ENCODE data around the gene ZFP37. TPM values are rescaled to one million over a fixed set of nuclear protein-coding genes. Genes with fewer than 3 reads are reported as not detected.
"Not testable (repeated sequence)": the region's sequence is repeated elsewhere in the genome, so short reads cannot be mapped to it uniquely, and the experiment has no call there.

Gene ZFP37
- polyA plus RNA-seq, 1 experiment, result 1.7 TPM

- H3K27me3 ChIP-seq (ENCODE audit: control insufficient read depth, insufficient read depth, low read length), result peaks cover 17% of the 10 kb centered on the region
- H3K9me3 ChIP-seq (ENCODE audit: control insufficient read depth, insufficient read depth, low read length), result peaks cover 36% of the 10 kb centered on the region
- H3K27ac ChIP-seq (ENCODE audit: low read depth, low read length); CTCF ChIA-PET; DNase-seq (ENCODE audit: low read depth, low spot score); POLR2A ChIA-PET: not testable (repeated sequence)
- 0 out of 2 replicates have a peak overlapping the region, but pooled peaks have one; percentile 12 for H3K4me3 ChIP-seq (ENCODE audit: low read depth, low read length)
Measured at GRCh38 chr9:113059581-113060284, 3.2 kb upstream of the ZFP37 start.

- DNase-seq (ENCODE audit: low read depth, low spot score), result no peak
- Histone ChIP-seq H3K9me3 (ENCODE audit: control insufficient read depth, insufficient read depth, low read length) (peaks cover 39% of the 10 kb centered on the region), H3K27ac (ENCODE audit: low read depth, low read length) (no peak overlapping the region), H3K4me3 (ENCODE audit: low read depth, low read length) (peak overlapping the region; percentile 91), H3K27me3 (ENCODE audit: control insufficient read depth, insufficient read depth, low read length) (peaks cover 10% of the 10 kb centered on the region)
- ChIA-PET POLR2A (no interaction called here), CTCF (no interaction called here)
- no peak for TF ChIP-seq CTCF (IDR thresholded peaks at IDR 0.05; ENCODE audit: low read depth, low read length)
Measured at GRCh38 chr9:113057193-113057592, 669 bp upstream of the ZFP37 start.

DNA sequence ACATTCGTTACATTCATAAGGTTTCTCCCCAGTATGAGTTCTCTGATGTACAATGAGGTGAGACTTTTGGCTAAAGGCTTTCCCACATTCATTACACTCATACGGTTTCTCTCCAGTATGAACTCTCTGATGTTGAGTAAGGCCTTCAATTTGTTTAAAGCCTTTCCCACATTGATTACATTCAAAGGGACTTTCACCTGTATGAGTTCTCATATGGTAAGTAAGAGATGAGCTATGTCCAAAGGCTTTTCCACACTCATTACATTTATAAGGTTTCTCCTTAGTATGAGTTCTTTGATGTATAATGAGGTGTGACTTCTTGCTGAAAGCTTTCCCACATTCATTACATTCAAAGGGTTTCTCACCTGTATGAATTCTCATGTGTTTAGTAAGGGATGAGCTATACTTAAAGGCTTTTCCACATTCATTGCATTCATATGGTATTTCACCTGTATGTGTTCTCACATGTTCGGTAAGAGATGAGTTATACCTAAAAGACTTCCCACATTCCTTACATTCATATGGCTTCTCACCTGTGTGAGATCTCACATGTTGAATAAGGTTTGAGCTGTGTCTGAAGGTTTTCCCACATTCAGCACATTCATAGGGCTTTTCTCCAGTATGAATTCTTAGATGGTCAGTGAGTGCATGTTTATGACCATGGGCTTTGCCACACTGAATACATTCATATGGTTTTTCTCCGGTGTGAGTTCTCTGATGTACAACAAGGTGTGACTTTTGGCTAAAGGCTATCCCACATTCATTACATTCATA is 13.5 kb downstream of the ZFP37 start:
- H3K27ac ChIP-seq (ENCODE audit: low read depth, low read length), result no peak overlapping the region
- H3K27me3 ChIP-seq (ENCODE audit: control insufficient read depth, insufficient read depth, low read length), result no peaks in the 10 kb centered on the region
- DNase-seq (ENCODE audit: low read depth, low spot score), result no peak
- ChIA-PET POLR2A (no interaction called here), CTCF (no interaction called here)
- H3K4me3 ChIP-seq (ENCODE audit: low read depth, low read length), result no peak overlapping the region
- peaks cover 24% of the 10 kb centered on the region for H3K9me3 ChIP-seq (ENCODE audit: control insufficient read depth, insufficient read depth, low read length)
- TF ChIP-seq CTCF (IDR thresholded peaks at IDR 0.05; ENCODE audit: low read depth, low read length), result no peak

DNA sequence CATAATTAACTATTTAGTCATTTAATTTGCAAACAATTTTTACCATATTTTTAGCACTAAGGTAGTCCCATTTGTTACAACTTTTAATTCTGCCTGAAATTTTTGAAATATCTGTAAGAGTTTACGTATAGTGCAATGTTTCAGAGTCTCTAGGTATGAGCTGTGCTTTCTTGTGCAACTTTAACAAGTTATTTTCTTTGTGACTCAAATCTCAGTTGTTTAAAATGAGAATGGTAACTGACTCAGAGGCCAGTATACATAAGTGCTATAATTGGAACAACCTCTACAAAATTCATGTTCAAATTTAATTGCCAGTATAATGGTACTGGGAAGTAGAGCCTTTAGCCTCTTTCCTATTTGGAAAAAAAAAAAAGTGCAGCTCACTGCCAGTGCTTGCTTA is 30.3 kb downstream of the ZFP37 start:
- CTCF ChIA-PET, result no interaction called here
- POLR2A ChIA-PET, result no interaction called here
- H3K9me3 ChIP-seq (ENCODE audit: control insufficient read depth, insufficient read depth, low read length), result peaks cover 10% of the 10 kb centered on the region; the same call in 1 of the 2 replicates
- H3K27ac ChIP-seq (ENCODE audit: low read depth, low read length), result no peak overlapping the region
- no peak for DNase-seq (ENCODE audit: low read depth, low spot score)
- no peaks in the 10 kb centered on the region for H3K27me3 ChIP-seq (ENCODE audit: control insufficient read depth, insufficient read depth, low read length)
- no peak for TF ChIP-seq CTCF (IDR thresholded peaks at IDR 0.05; ENCODE audit: low read depth, low read length)
- H3K4me3 ChIP-seq (ENCODE audit: low read depth, low read length), result no peak overlapping the region

- TF ChIP-seq CTCF (IDR thresholded peaks at IDR 0.05; ENCODE audit: low read depth, low read length), result no peak
- Histone ChIP-seq H3K27me3 (ENCODE audit: control insufficient read depth, insufficient read depth, low read length) (no peaks in the 10 kb centered on the region), H3K4me3 (ENCODE audit: low read depth, low read length) (no peak overlapping the region), H3K9me3 (ENCODE audit: control insufficient read depth, insufficient read depth, low read length) (peaks cover 4% of the 10 kb centered on the region; the same call in 1 of the 2 replicates), H3K27ac (ENCODE audit: low read depth, low read length) (no peak overlapping the region)
- ChIA-PET CTCF (no interaction called here), POLR2A (no interaction called here)
- DNase-seq (ENCODE audit: low read depth, low spot score), result no peak
Measured at GRCh38 chr9:113018247-113018646, 38.3 kb downstream of the ZFP37 start.

Measured in AG04450 (cell line).